SK-N-MC (cell line): ENCODE results near the gene USP7.

Experiments
- DNase-seq: peaks from one replicate; pipeline ENCODE4 v3.0.0-alpha.2; 2011; ENCODE audit warnings: low read depth, low spot score
- H3K27ac ChIP-seq: fragments of 200-600 bp; sonication (generic); 2 replicates; pipeline ENCODE4 v1.5.1; 2016; ENCODE audit warnings: mixed run types
- H3K36me3 ChIP-seq: fragments of 200-600 bp; sonication (generic); 2 replicates; pipeline ENCODE4 v1.6.1; 2017; ENCODE audit warnings: antibody characterized with exemption, low read length, mixed read lengths; ENCODE audit not compliant: insufficient read depth
- H3K4me3 ChIP-seq: fragments of 200-600 bp; sonication (generic); 2 replicates; pipeline ENCODE4 v1.5.1; 2016
- H3K9ac ChIP-seq: fragments of 200-600 bp; sonication (generic); 2 replicates; pipeline ENCODE4 v1.8.0; 2017; ENCODE audit warnings: mixed run types, mixed read lengths; ENCODE audit not compliant: insufficient read length
- H3K9me3 ChIP-seq: fragments of 200-600 bp; sonication (generic); 2 replicates; pipeline ENCODE4 v1.6.1; 2017; ENCODE audit warnings: low read depth, mild to moderate bottlenecking, antibody characterized with exemption, low read length, moderate library complexity, mixed read lengths
- EZH2 ChIP-seq: fragments of 200-600 bp; sonication (generic); IDR thresholded peaks from one replicate; pipeline ENCODE4 v1.6.1; 2017; ENCODE audit warnings: antibody characterized with exemption
- FOXP2 ChIP-seq: optimal IDR thresholded peaks from 2 replicates; pipeline ENCODE3; 2011; ENCODE audit warnings: mild to moderate bottlenecking, moderate library complexity; ENCODE audit not compliant: insufficient read depth; ENCODE audit errors: extremely low read length, control extremely low read depth
- POLR2AphosphoS5 ChIP-seq: IDR thresholded peaks from 2 replicates; pipeline ENCODE4 v1.6.1; 2012; ENCODE audit warnings: mild to moderate bottlenecking, low read depth, low read length, borderline replicate concordance

USP7 gene

GRCh38 chr16:8951447-8952280 is 12.0 kb downstream of the USP7 start:
- Histone ChIP-seq H3K27ac (peak overlapping the region; percentile 51), H3K4me3 (no peak overlapping the region), H3K36me3 (no peaks in the 10 kb centered on the region), H3K9me3 (no peaks in the 10 kb centered on the region), H3K9ac (no peak overlapping the region)
- TF ChIP-seq POLR2AphosphoS5 = no peak
- no peak for TF ChIP-seq FOXP2
- TF ChIP-seq EZH2 = no peak
- no peak for DNase-seq

GRCh38 chr16:8950580-8951077 is 13.1 kb downstream of the USP7 start:
- H3K4me3 ChIP-seq = no peak overlapping the region
- no peak for DNase-seq
- peak overlapping the region; percentile 51 for H3K27ac ChIP-seq
- H3K36me3 ChIP-seq = no peaks in the 10 kb centered on the region
- H3K9me3 ChIP-seq = no peaks in the 10 kb centered on the region
- H3K9ac ChIP-seq = no peak overlapping the region
- TF ChIP-seq POLR2AphosphoS5 (no peak), FOXP2 (no peak), EZH2 (no peak)

GRCh38 chr16:8949536-8950418 is 13.9 kb downstream of the USP7 start:
- Histone ChIP-seq H3K9me3 (no peaks in the 10 kb centered on the region), H3K36me3 (no peaks in the 10 kb centered on the region), H3K9ac (no peak overlapping the region), H3K4me3 (no peak overlapping the region), H3K27ac (peak overlapping the region; percentile 51; the same call in 1 of the 2 replicates)
- TF ChIP-seq POLR2AphosphoS5 (no peak), EZH2 (no peak), FOXP2 (no peak)
- no peak for DNase-seq

GRCh38 chr16:8948831-8949230 is 14.9 kb downstream of the USP7 start:
- DNase-seq = no peak
- no peaks in the 10 kb centered on the region for H3K9me3 ChIP-seq
- no peaks in the 10 kb centered on the region for H3K36me3 ChIP-seq
- TF ChIP-seq EZH2 (no peak), FOXP2 (no peak), POLR2AphosphoS5 (no peak)
- H3K27ac ChIP-seq = peak overlapping the region; percentile 51; the same call in 1 of the 2 replicates
- H3K9ac ChIP-seq = no peak overlapping the region
- H3K4me3 ChIP-seq = no peak overlapping the region

- no peak for TF ChIP-seq EZH2
- no peak for TF ChIP-seq POLR2AphosphoS5
- TF ChIP-seq FOXP2 = no peak
- H3K9me3 ChIP-seq = no peaks in the 10 kb centered on the region
- no peak for DNase-seq
- no peak overlapping the region for H3K4me3 ChIP-seq
- no peak overlapping the region for H3K27ac ChIP-seq
- no peaks in the 10 kb centered on the region for H3K36me3 ChIP-seq
- no peak overlapping the region for H3K9ac ChIP-seq
Measured at GRCh38 chr16:8948069-8948593, 15.6 kb downstream of the USP7 start.

GRCh38 chr16:8946544-8946943 is 17.2 kb downstream of the USP7 start:
- no peak overlapping the region for H3K9ac ChIP-seq
- no peak overlapping the region for H3K27ac ChIP-seq
- no peak for DNase-seq
- H3K4me3 ChIP-seq = no peak overlapping the region
- H3K9me3 ChIP-seq = no peaks in the 10 kb centered on the region
- TF ChIP-seq FOXP2 (no peak), POLR2AphosphoS5 (no peak), EZH2 (no peak)
- no peaks in the 10 kb centered on the region for H3K36me3 ChIP-seq

GRCh38 chr16:8945626-8946296 is 17.9 kb downstream of the USP7 start:
- Histone ChIP-seq H3K9ac (no peak overlapping the region), H3K27ac (no peak overlapping the region), H3K9me3 (no peaks in the 10 kb centered on the region), H3K36me3 (no peaks in the 10 kb centered on the region), H3K4me3 (no peak overlapping the region)
- TF ChIP-seq POLR2AphosphoS5 (no peak), EZH2 (no peak), FOXP2 (no peak)
- DNase-seq = no peak
